Osteoblast (primary cell): ENCODE data around the gene GALR1. TPM values are rescaled to one million over a fixed set of nuclear protein-coding genes. Genes with fewer than 3 reads are reported as not detected.

ENCODE experiments used
- DNase-seq: peaks from one replicate; pipeline ENCODE4 v3.0.0; 2011; ENCODE audit warnings: low spot score, mixed read lengths; ENCODE audit not compliant: insufficient read length; ENCODE audit errors: missing footprints
- H2AFZ ChIP-seq: 2 replicates; pipeline ENCODE4 v1.6.0; 2011; ENCODE audit warnings: mild to moderate bottlenecking, low read length
- H3K27ac ChIP-seq: 2 replicates; pipeline ENCODE4 v1.5.1; 2011; ENCODE audit warnings: mild to moderate bottlenecking, low read depth, low read length, moderate library complexity
- H3K27me3 ChIP-seq: 2 replicates; pipeline ENCODE4 v1.6.0; 2012; ENCODE audit warnings: mild to moderate bottlenecking, control low read depth, inconsistent platforms, low read length, moderate library complexity; ENCODE audit not compliant: insufficient read depth
- H3K36me3 ChIP-seq: 2 replicates; pipeline ENCODE4 v1.5.1; 2011; ENCODE audit warnings: mild to moderate bottlenecking, low read length, control low read depth, moderate library complexity; ENCODE audit not compliant: insufficient read depth
- H3K4me1 ChIP-seq: 2 replicates; pipeline ENCODE4 v1.5.1; 2011; ENCODE audit warnings: mild to moderate bottlenecking, low read length, control low read depth, moderate library complexity; ENCODE audit not compliant: insufficient read depth
- H3K4me2 ChIP-seq: 2 replicates; pipeline ENCODE4 v1.6.0; 2011; ENCODE audit warnings: mild to moderate bottlenecking, low read length; ENCODE audit not compliant: insufficient read depth
- H3K4me3 ChIP-seq: fragments of 200-600 bp; sonication (generic); 3 replicates; pipeline ENCODE4 v1.5.1; 2012; ENCODE audit warnings: mild to moderate bottlenecking, low read length, inconsistent platforms; ENCODE audit not compliant: insufficient read depth
- H3K79me2 ChIP-seq: 2 replicates; pipeline ENCODE4 v1.6.0; 2012; ENCODE audit warnings: mild to moderate bottlenecking, low read length, control low read depth, inconsistent platforms; ENCODE audit not compliant: insufficient read depth
- H3K9me3 ChIP-seq: 2 replicates; pipeline ENCODE4 v1.5.1; 2011; ENCODE audit warnings: low read depth, low read length, control low read depth
- H4K20me1 ChIP-seq: 2 replicates; pipeline ENCODE4 v1.6.0; 2012; ENCODE audit warnings: mild to moderate bottlenecking, low read length, control low read depth; ENCODE audit not compliant: insufficient read depth
- total RNA-seq: library from RNA; depleted of rRNA; stranded (reverse); fragments of >200 nt; gene quantifications from 2 replicates; pipeline ENCODE4 v1.2.3, GENCODE V29; 2012
- TF ChIP-seq, protein P1 (sequence below): IDR thresholded peaks from 2 replicates; pipeline ENCODE4 v1.5.1; 2011; ENCODE audit warnings: mild to moderate bottlenecking, low read depth, low read length, moderate library complexity; ENCODE audit errors: extremely low read depth

GALR1 gene
- total RNA-seq, 1 donor: not detected

DNA sequence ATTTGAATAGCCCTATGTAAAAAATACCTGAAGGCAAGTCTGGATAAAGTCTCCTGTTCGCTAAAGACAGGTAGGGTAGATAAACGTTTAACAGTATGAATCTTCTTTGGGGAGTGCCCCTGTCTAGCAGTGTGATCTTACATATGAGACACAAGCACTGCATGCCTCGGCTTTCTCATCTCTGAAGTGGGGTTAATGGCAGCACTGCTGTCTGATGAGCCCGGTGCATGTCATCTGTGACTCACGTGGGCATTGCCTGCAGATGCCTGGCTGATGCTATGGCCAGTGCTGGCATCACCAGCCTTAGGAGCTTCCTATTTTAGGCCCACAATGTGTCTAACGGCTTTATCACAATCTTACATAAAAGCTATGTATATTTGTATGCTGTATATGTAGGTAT, 50.1 kb downstream of the GALR1 start:
- H4K20me1 ChIP-seq: no peaks in the 10 kb centered on the region
- TF ChIP-seq, protein P1, sequence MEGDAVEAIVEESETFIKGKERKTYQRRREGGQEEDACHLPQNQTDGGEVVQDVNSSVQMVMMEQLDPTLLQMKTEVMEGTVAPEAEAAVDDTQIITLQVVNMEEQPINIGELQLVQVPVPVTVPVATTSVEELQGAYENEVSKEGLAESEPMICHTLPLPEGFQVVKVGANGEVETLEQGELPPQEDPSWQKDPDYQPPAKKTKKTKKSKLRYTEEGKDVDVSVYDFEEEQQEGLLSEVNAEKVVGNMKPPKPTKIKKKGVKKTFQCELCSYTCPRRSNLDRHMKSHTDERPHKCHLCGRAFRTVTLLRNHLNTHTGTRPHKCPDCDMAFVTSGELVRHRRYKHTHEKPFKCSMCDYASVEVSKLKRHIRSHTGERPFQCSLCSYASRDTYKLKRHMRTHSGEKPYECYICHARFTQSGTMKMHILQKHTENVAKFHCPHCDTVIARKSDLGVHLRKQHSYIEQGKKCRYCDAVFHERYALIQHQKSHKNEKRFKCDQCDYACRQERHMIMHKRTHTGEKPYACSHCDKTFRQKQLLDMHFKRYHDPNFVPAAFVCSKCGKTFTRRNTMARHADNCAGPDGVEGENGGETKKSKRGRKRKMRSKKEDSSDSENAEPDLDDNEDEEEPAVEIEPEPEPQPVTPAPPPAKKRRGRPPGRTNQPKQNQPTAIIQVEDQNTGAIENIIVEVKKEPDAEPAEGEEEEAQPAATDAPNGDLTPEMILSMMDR: no peak
- no peak overlapping the region for H2AFZ ChIP-seq
- H3K9me3 ChIP-seq: no peaks in the 10 kb centered on the region
- no peak overlapping the region for H3K4me3 ChIP-seq
- H3K4me1 ChIP-seq: no peaks in the 10 kb centered on the region
- H3K36me3 ChIP-seq: no peaks in the 10 kb centered on the region
- no peaks in the 10 kb centered on the region for H3K27me3 ChIP-seq
- no peaks in the 10 kb centered on the region for H3K79me2 ChIP-seq
- H3K27ac ChIP-seq: no peak overlapping the region
- H3K4me2 ChIP-seq: no peak overlapping the region
- DNase-seq: peak; percentile 59

DNA sequence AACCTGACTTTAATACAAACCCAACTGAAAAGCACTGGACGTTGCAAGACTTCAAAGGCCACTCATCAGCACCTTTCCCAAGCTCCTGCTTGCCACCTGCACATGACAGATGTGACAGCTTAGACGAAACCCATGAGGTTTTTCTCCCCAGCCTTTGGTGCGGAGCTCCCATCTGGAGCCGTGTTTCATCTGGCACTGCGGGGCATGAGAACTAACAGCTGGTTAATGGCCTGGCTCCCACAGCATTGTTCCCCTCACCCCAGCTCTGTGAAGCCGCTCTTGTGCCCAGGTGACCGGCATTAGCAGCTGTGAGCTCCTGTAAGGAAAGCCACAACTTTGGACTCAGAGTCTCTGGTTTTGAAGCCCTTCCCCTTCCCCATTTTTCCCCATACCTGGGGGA, 50.9 kb downstream of the GALR1 start:
- TF ChIP-seq, protein P1: no peak
- Histone ChIP-seq H3K36me3 (no peaks in the 10 kb centered on the region), H3K27ac (no peak overlapping the region), H3K79me2 (no peaks in the 10 kb centered on the region), H3K4me2 (no peak overlapping the region), H3K9me3 (no peaks in the 10 kb centered on the region), H3K27me3 (no peaks in the 10 kb centered on the region), H3K4me1 (no peaks in the 10 kb centered on the region), H4K20me1 (no peaks in the 10 kb centered on the region), H2AFZ (no peak overlapping the region), H3K4me3 (no peak overlapping the region)
- no peak for DNase-seq

DNA sequence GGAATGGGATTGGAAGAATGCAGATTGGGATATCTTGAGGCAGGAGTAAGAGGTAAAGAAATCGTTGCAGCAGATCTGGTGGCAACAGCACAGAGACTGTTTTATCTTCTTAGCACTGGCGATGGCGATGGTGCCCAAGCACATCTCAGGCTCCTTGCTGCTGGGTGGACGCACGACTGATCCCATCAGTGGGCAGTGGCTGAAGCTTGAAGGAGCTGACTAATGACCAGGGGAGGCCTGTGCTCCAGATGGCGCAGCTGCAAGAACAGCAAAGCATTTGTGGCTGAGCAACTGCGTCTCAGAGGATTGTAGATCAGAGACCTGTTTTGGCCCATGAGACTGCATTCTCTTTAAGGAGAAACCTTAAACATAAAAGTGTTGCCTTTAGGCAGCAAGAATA, 54.6 kb downstream of the GALR1 start:
- Histone ChIP-seq H3K9me3 (no peaks in the 10 kb centered on the region), H3K4me1 (no peaks in the 10 kb centered on the region), H3K27ac (no peak overlapping the region), H3K4me3 (no peak overlapping the region), H3K4me2 (no peak overlapping the region), H3K79me2 (no peaks in the 10 kb centered on the region), H3K36me3 (no peaks in the 10 kb centered on the region), H4K20me1 (no peaks in the 10 kb centered on the region), H3K27me3 (no peaks in the 10 kb centered on the region), H2AFZ (no peak overlapping the region)
- DNase-seq: no peak
- TF ChIP-seq, protein P1: no peak

DNA sequence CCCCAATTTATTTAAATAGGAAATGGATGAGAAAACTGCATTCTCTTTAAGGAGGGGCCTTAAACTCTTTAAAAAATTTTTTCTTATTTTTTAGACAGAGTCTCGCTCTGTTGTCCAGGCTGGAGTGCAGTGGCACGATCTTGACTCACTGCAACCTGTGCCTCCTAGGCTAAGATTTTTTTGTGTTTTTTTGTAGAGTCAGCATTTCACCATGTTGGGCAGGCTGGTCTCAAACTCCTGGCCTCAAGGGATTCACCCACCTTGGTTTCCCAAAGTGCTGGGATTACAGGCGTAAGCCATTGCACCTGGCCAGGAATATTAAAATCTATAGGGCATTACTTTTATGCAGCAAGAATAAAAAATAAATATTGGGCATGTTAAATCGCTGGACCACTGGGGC, 56.0 kb downstream of the GALR1 start:
- no peak overlapping the region for H3K4me2 ChIP-seq
- no peaks in the 10 kb centered on the region for H3K4me1 ChIP-seq
- H3K4me3 ChIP-seq: no peak overlapping the region
- no peaks in the 10 kb centered on the region for H3K36me3 ChIP-seq
- no peaks in the 10 kb centered on the region for H3K9me3 ChIP-seq
- no peaks in the 10 kb centered on the region for H3K79me2 ChIP-seq
- H3K27ac ChIP-seq: no peak overlapping the region
- no peaks in the 10 kb centered on the region for H3K27me3 ChIP-seq
- DNase-seq: no peak
- no peaks in the 10 kb centered on the region for H4K20me1 ChIP-seq
- TF ChIP-seq, protein P1: no peak
- no peak overlapping the region for H2AFZ ChIP-seq
